Left hindlimb (tissue), 1 donor: Measurements from ENCODE around the gene BBLN.
"Not testable (repeated sequence)": the region's sequence is repeated elsewhere in the genome, so short reads cannot be mapped to it uniquely, and the experiment has no call there.

Experiments used
- DNase-seq: peaks from one replicate; pipeline ENCODE4 v3.0.0-alpha.2; 2018

BBLN gene

DNA sequence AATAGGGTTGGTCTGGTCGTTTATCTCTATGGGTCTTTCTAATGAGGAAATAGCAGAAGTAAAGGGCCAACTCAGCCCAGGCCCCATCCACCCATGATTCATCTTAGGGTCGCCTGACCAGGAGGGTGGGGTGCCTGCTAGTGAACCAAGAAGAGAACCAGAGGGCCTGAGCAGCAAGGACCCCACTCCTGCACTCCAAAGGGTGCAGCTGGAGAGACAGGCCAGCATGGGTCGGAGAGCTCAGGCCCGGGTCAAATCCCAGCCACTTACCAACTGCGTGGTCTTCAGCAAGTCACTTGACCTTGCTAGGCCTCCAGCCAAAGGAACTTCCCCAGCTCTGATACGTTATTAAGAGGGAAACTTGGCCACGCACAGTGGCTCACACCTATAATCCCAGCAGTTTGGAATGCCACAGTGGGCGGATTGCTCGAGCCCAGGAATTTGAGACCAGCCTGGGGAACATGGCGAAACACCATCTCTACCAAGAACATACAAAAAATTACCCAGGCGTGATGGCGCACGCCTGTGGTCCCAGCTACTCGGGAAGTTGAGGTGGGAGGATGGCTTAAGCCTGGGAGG is 4.3 kb downstream of the BBLN start:
- no peak for DNase-seq

DNA sequence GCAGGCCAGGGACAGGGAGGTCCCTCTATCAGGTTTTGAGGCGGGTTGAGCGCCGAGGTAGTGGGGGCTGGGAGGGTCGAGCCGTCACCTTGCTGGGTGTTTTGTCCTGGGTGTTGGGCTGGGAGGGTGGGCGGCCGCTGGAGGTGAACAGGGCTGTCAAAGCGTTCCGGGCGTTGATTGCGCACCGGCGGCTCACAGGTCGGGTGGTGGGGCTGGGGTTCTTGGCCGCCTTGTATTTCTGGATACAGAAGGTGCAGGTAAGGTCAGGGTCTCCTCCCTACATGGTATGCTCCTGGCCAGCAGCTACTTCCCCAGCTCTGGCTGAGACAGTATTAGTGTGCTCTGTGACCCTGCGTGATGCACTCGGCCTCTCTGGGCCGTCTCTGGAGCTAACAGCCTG is 6.1 kb downstream of the BBLN start:
- DNase-seq = no peak

DNA sequence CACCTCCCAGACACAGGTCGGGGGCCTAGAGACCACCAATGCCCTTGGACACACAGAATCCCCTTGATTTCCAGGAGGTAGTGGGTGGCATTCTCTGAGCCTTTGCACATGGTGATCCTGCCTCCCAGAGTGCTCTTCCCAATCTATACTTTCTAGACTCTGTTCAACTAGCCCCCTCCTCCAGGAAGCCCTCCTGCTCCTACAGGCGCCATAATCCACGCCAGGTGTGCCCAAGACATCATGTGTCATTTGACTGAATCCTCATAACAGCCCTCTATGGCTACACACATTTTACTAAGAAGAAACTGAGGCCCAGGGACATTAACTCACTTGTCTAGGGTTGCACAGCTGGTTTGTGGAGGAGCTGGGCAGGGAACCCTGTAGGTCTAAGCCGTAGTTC is 7.1 kb downstream of the BBLN start:
- DNase-seq = no peak

DNA sequence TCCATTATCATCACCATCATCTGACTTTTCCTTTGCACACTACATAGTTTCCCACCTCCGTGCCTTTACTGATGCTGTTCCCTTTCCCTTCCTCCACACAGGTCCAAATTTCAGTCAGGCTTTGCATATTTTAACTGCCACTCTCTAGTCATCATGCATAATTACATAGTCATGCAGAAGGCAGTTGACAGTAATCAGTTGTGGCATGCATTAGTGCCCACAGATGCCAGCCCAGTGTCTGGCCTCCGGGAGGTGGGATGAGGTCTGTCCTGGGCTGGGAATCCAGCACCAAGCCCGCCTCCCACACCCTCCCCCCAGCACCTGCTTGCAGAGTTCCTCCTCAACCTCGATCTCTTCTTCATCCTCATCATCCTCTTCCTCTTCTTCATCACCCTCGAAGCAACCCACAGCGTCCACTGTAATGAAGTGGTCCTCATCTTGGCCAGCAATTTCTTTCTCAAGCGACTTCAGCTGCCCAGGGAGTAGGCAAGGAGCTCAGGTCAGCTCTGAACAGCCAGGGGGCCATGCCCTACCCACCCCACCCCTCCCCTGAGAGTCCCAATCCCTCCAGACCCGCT is 8.8 kb downstream of the BBLN start:
- no peak for DNase-seq

DNA sequence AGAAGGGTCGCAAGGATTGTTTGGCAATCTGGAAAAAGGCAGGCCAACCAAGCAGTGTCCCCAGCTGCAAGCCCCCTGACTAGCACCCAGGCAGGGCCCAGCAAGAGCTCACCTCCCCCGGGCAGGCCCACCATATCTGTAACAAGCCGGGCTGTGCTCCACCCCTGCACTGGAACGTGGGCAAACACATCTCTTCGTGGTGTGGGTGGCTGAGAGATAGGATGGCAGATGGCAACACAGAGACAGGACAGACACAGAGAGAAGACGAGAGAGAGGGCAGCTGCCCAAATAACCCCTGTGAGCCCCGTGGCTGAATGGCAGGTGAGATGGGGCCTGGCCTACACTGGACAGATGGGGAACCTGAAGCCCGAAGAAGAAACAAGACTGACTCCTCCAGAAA is 9.4 kb downstream of the BBLN start:
- DNase-seq = no peak

DNA sequence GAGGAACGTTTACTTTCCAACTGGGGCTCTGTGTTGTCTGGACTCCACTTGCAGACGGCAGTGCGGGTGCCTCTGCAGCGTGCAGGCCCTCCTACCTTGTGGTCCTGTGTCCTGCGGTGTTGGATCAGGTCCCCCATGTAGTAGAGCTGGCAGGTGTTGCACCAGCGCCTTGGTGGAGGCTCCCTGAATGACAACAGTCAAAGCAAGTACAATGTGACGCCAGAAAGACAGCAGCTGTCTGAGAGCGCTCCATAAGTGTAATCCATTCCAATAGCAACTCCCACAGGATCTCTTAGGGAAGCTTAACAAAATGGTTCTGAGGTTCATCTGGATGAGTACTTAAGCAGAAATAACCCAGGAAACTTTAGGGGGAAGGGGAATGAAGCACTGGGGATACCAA is 9.9 kb downstream of the BBLN start:
- no peak for DNase-seq

DNA sequence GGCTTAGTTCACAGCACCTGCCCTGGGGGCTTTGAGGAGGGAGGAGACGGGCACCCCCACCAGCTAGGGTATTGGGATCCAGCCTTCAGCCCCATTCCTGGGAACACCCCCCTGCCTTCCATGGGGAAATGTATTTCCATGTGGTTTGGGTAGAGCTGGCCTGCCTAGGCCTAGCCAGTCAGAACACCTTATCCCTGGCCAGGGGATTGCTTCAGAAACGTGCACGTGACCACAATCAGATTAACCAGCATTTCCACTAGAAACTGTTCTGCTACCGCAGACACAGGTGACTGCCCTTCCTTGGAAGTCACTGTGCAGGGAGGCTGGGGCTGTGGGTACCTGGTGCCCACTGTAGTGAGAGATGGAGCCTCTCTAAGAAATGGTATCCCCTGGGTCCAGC is 14.0 kb downstream of the BBLN start:
- DNase-seq = no peak

DNA sequence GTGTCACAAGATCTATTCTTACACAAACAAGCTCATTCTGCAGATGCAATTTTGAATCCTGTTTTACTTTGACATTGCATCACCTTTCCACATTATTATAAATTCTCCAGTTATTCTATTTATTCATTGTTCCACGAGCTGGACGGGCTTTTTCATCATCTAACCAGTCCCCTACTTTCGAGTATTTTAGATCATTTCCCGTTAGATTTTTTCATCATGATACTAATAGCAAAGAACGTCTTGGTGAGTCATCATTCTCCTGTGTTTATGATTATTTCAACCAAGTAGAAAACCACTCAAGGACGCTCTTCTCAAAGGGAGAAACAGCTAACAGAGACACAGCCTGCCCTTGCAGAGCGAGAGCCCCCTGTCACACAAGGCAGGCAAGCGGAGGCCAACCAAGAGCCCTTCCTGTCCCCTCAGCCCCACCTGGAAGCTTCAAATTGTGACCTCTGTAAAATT is 15.1 kb downstream of the BBLN start:
- no peak for DNase-seq

DNA sequence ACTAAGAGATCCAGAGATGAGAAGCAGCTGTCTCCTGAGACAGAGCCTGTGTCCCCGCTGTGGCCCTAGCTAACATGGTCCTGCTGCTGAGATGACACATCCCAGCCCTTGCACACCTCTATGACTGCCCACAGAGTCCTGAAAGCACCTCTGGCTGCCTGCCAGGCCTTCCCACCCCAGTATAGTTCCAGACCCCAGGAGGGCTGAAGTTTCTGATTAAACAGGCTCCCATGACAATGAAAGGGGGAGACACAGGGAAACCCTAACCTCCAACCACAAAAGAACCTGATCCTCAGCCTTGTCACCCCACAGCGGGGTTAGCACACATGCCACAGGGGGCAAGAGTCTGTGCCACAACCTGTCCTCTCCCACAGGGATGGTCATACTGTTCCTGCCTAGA is 15.7 kb downstream of the BBLN start:
- DNase-seq = no peak

DNA sequence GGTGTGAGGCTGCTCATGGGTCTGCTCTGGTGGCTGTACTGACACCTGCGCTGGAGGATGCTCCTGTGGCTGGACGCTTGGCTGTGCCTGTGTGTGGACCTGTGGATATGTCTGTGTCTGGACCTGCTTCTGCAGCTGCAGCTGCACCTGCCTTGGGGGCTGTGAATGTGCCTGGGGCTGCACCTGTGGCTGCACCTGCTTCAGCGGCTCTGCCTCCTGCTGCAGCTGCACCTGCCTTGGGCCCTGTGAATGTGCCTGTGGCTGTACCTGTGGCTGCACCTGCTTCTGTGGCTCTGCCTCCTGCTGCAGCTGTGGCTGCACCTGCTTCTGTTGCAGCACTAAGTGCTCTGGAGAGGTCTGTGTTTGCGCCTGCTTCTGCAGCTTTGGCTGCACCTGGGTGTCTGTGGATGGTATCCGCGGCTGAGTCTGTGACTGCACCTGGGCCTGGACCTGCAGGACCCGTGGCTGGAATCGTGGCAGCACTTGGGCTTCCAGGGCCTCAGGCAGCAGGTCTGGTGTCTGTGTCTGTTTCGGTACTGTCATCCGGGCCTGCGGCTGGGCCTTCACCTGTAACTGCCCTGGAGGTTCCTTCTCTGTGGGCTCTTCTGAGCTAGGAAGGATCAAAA is 18.9 kb downstream of the BBLN start:
- no peak for DNase-seq

DNA sequence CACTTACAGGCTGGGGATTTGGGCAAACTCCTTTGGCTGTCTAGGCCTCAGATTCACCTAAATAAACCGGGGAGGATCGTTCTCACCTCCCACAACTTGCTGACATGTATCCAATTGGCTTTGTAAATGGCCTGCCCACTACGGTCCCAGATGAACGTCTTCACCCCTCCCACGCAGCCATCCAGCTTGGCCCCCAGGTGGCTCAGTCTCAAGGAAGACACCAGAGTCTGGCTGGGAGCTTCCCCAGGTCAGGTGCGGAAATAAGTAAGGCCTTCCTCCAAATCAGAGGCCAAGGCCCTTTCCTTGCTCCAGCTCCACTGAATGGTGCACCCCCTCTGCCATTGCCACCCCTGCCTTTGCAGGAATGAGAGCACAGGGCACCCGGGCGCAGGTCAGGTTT is 19.9 kb downstream of the BBLN start:
- no peak for DNase-seq

DNA sequence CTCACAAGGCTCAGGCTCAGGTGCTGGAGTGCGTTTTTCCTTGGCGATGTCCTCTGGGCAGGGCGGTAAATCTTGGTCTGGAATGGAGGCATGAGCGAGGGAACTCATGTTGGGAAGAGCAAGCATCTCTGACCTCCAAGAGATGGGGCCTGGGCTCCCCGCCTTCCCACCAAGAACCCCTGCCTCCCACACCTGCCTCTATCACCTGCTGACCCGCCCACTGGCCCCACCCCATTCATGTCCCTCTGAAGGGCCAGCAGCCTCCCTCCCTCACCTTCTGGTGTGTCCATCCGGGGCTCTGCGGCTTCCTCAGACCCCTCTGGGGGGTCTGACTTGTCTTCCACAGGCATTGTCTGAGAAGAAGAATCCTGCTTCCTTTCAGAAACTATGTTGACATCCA is 20.4 kb downstream of the BBLN start:
- no peak for DNase-seq

DNA sequence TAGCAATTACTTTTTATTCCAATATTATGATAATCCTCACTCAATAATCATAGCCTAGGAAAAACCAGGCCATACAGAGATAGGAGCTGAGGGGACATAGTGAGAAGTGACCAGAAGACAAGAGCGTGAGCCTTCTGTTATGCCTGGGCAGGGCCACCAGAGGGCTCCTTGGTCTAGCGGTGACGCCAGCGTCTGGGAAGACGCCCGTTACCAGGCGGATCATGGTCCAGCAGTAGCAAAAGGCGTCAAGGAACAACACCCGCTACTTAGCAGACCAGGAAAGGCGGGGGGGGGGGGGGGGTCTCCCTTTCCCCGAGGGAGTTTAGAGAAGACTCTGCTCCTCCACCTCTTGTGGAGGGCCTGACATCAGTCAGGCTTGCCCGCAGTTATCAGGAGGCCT is 21.4 kb downstream of the BBLN start:
- DNase-seq = not testable (repeated sequence)

DNA sequence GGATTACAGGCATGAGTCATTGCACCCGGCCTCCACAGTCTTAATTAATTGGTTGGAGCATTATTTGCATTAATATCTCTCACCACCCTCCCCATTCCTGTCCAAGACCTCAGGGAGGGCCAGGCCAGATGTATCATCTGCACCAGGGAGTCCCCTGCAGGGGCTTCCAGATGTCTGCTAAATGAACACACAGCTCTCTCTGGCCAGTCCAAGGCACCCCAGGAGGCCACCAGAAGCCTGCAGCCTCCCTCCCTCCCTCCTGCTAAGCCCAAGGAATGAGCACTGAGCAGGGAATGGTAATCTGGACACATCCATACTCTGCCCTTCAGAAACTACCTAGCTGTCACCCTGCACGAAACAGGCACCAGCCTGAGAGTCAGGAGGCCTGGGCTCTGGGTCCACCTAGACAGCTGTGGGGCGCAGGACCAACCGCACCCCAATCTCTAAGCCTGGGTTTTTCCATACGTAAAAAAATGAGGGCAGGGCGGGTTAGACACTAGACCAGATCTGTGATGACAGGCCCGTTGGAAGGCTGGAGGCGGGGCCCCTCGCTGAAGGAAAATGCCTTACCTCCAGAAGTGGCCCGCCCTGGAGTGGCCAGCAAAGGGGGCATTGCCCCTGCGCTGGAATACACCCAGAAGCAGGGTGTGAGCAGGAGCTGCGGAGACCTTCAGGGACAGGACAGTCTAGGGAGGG is 23.0 kb downstream of the BBLN start:
- no peak for DNase-seq

DNA sequence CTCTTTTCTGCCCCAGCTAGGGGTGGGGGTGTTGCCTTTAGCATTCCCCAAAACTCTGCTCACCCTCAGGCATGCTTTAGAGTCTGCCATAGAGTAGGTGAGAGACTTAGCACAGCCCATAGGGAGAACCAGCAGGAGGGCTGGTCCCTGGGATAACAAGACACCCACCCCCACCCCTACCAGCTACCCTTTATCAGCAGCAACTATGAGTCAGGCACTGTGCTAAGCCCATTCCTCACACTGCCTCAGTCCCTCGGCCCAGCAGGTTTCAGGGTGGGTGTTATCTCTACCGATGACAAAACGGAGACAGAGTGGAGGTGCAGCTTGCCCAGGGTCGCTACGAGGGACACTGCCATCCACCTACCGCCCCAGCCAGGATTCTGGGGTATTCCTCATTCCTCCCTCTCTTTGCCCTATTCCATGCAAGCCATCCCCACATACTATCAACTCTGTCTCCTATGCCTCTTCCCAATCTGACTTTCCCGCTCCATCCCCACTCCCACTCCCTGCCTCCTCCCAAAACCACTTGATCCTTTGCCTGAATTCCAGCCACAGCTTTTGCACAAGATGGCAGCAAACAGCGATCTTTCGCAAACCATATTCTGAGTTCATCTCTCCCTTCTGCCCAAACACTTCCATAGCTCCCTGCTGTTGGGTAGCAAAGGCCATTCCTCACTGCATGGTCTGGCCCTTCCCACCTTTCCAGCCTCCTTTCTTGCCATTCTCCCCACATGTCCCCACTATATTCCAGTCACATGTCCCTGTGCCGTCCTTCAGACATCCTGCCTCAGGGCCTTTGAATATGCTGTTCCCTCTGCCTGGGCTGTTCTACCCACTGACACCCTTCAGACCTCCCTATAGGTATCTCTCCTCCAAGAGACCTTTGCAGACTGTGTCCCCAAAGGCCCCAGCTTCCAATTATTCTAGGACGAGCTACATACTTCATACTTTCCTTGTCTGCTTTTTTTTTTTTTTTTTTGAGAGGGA is 26.2 kb downstream of the BBLN start:
- no peak for DNase-seq

DNA sequence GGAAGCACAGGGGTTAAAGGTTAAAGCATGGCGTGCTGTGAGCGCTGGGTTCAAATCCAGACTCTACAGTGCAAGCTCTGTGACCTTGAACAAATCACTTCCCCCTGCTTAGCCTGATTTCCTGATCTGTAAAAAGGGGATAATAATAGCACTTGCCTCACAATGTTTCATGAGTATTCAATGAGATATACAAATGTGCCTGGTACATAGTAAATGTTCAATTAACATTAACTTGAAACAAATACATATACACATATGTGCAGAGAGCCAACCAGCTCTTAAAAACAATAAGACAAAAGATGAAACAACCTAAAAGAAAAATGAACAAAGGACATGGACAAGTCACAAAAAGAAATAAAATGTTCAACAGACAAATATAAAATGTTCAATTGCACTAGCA is 27.3 kb downstream of the BBLN start:
- DNase-seq = no peak

DNA sequence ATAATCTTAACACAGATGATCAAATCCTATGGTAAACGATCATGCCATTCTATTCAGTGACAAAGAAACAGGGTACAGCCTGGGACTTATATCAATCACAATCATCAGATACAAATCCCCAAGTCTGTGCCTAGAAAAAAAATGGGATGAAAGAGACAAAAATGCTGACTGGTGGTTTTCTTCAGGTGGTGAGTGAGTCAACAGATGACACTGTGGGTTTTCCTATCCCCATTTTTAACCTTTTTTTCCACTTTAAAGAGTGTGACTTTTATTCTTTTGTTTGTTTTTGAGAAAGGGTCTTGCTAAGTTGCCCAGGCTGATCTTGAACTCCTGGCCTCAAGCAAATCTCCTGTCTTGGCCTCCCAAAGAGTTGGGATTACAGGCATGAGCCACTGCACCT is 28.1 kb downstream of the BBLN start:
- no peak for DNase-seq

DNA sequence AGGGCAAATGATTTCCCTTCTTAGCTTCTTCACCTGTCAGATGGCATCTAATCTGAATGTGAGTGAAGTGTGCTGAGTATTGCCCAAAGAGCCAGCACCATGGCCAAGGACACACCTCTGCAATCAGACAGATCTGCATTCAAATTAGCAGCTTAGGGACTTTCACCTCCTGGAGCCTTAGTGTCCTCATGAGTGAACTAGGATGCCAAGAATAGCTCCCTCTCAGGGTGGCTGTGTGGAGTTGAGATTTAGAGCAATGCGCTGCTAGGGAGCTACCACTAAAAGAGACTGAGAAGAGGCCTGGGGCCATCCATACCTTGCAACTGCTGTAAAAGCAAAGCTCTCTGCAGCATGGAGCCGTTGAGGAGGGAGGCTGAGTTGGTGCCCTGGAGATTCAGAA is 29.9 kb downstream of the BBLN start:
- no peak for DNase-seq

DNA sequence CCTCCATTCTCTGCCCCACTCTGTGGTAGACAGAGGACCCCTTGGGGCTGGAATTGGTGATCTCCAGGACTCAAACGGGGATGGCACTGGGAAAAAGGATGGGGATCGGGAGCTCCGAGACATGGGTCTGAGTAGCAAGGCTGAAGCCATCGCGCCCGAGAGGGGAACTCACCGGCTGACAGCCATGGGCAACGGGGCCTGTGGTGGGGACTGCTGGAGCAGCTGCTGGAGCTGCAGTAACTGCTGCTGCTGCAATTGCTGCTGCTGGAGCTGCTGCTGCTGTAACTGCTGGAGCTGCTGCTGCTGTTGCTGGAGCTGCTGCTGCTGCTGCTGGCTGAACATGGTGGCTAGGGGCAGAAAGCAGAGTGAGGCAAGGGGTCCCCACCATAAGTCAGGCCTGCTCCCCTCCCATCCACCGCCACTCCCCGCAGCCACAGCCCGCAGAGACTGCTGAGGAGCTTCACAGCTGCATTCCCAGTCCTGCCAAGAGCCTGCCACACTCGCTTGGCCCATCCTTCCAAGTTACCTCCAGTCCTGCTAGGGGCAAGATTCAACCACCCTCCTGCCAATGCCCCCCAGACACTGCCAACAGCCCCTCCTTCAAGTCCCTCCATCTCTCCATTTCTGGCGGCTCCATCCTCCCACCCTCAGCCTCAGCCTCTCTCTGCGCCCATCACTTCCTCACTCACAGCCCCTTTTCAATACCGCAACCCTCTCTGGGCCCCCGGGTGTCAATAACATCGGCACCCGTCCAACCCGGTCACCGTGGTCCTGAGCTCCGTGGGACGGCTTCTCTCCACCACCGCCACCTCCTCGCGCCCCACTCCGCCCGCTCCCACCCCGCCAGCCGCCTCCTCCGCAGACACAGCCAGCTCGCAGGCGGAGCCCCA is 30.7 kb downstream of the BBLN start:
- DNase-seq = no peak

DNA sequence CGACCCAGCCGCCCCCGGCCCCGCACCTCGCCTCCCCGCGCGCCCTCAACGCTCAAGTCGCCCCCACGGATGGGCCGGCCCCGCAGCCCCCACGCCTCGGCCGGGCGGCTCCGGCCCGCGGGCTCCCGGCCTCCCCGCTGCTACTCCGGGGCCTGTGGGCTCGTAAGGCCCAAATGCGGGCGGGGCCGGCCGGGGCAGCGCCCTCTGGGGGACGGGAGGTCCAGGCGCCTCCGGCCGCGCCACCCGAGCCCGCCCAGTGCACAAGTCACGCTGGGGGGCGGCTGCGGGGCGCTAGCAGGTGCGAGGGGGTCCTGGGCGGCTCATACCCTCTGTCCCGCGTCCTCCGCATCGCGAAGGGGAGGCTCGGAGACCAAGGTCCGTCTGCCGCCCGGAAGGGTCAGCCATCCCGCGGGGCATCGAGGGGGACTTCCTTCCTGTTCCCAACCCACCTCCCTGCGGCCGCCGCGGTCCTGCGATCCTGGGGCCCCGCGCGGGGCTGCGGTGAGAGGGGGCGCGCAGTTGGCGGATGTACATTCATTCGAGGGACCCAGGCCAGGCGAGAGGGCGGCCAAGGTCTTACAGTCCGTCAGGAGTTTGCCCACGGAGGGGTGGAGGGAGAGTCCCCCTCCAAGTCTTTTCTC is 31.5 kb downstream of the BBLN start, which contains the start of gene CIZ1:
Gene CIZ1 (minus strand): TSS at position 167 of the 641 bp plus-strand sequence. CDS start 715 bp downstream, outside the sequence.
- DNase-seq = peak; percentile 85
